ENCODE results near the gene ARID1B.

GRCh38 chr6:156783958-156784357 lies 6.8 kb downstream of the ARID1B start:
- TF ChIP-seq CTCF (IDR thresholded peaks at IDR 0.05) (no peak), POLR2A (IDR thresholded peaks at IDR 0.05) (no peak)

Data from adrenal gland (tissue), 5 donors.